HCT116 (cell line): ENCODE results near the gene SESN1.

Experiments
- SP1 ChIP-seq: IDR thresholded peaks from 2 replicates; pipeline ENCODE4 v1.6.1; 2012; ENCODE audit warnings: low read depth
- TCF7L2 ChIP-seq: IDR thresholded peaks from 2 replicates; pipeline ENCODE4 v1.7.0; 2011; ENCODE audit warnings: borderline replicate concordance, inconsistent platforms; ENCODE audit not compliant: insufficient read depth, insufficient read length; ENCODE audit errors: extremely low read depth
- TF ChIP-seq, protein P1 (sequence below): IDR thresholded peaks from 2 replicates; pipeline ENCODE4 v1.6.1; 2012; ENCODE audit warnings: low read depth
- TF ChIP-seq, protein P2 (sequence below), 3 experiments: fragments of 200-600 bp in 1 of 3; sonication (generic) in 1 of 3; IDR thresholded peaks in 2 of 3; conservative IDR thresholded peaks in 1 of 3; 2 replicates each; pipeline ENCODE4 v1.5.1; 2012 to 2017; ENCODE audit warnings: low read depth in 2 of 3, low read length in 2 of 3, antibody characterized with exemption in 1 of 3, borderline replicate concordance in 1 of 3, control low read depth in 1 of 3, mild to moderate bottlenecking in 1 of 3, mixed read lengths in 1 of 3, mixed run types in 1 of 3, moderate library complexity in 1 of 3; ENCODE audit not compliant: insufficient read depth in 1 of 3
- TF ChIP-seq, protein P3 (sequence below): IDR thresholded peaks from 2 replicates; pipeline ENCODE4 v1.6.1; 2011; ENCODE audit warnings: mild to moderate bottlenecking, low read length, moderate library complexity; ENCODE audit not compliant: insufficient replicate concordance; ENCODE audit errors: extremely low read depth

DNA sequence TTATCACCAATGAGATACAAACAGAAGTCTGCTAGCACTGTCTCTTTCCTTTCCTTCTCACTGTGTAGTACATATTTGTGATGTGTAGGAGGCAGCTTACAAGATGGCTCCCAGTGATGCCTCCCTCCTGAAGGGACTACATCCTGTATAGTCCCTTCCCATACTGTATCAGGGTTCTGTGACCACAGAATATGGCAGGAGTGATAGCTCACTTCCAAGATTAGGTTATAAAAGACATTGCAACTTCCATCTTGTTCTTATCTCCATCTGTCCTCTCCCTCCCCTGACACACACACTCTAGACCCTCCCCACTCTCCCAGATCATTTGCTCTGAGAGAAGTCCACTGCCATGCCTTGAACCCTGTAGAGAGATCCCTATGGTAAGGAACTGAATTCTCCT, 38.0 kb downstream of the SESN1 start:
- TF ChIP-seq, protein P1, sequence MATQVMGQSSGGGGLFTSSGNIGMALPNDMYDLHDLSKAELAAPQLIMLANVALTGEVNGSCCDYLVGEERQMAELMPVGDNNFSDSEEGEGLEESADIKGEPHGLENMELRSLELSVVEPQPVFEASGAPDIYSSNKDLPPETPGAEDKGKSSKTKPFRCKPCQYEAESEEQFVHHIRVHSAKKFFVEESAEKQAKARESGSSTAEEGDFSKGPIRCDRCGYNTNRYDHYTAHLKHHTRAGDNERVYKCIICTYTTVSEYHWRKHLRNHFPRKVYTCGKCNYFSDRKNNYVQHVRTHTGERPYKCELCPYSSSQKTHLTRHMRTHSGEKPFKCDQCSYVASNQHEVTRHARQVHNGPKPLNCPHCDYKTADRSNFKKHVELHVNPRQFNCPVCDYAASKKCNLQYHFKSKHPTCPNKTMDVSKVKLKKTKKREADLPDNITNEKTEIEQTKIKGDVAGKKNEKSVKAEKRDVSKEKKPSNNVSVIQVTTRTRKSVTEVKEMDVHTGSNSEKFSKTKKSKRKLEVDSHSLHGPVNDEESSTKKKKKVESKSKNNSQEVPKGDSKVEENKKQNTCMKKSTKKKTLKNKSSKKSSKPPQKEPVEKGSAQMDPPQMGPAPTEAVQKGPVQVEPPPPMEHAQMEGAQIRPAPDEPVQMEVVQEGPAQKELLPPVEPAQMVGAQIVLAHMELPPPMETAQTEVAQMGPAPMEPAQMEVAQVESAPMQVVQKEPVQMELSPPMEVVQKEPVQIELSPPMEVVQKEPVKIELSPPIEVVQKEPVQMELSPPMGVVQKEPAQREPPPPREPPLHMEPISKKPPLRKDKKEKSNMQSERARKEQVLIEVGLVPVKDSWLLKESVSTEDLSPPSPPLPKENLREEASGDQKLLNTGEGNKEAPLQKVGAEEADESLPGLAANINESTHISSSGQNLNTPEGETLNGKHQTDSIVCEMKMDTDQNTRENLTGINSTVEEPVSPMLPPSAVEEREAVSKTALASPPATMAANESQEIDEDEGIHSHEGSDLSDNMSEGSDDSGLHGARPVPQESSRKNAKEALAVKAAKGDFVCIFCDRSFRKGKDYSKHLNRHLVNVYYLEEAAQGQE: no peak
- TF ChIP-seq, protein P2, sequence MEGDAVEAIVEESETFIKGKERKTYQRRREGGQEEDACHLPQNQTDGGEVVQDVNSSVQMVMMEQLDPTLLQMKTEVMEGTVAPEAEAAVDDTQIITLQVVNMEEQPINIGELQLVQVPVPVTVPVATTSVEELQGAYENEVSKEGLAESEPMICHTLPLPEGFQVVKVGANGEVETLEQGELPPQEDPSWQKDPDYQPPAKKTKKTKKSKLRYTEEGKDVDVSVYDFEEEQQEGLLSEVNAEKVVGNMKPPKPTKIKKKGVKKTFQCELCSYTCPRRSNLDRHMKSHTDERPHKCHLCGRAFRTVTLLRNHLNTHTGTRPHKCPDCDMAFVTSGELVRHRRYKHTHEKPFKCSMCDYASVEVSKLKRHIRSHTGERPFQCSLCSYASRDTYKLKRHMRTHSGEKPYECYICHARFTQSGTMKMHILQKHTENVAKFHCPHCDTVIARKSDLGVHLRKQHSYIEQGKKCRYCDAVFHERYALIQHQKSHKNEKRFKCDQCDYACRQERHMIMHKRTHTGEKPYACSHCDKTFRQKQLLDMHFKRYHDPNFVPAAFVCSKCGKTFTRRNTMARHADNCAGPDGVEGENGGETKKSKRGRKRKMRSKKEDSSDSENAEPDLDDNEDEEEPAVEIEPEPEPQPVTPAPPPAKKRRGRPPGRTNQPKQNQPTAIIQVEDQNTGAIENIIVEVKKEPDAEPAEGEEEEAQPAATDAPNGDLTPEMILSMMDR (IDR thresholded peaks at IDR 0.05 in 2 of 3, conservative IDR thresholded peaks at IDR 0.05 in 1 of 3; ENCODE audit: borderline replicate concordance in 1 of 3, insufficient read depth in 1 of 3, low read depth in 2 of 3, low read length in 2 of 3): no peak
- TF ChIP-seq SP1 (no peak), TCF7L2 (no peak)
- TF ChIP-seq, protein P3, sequence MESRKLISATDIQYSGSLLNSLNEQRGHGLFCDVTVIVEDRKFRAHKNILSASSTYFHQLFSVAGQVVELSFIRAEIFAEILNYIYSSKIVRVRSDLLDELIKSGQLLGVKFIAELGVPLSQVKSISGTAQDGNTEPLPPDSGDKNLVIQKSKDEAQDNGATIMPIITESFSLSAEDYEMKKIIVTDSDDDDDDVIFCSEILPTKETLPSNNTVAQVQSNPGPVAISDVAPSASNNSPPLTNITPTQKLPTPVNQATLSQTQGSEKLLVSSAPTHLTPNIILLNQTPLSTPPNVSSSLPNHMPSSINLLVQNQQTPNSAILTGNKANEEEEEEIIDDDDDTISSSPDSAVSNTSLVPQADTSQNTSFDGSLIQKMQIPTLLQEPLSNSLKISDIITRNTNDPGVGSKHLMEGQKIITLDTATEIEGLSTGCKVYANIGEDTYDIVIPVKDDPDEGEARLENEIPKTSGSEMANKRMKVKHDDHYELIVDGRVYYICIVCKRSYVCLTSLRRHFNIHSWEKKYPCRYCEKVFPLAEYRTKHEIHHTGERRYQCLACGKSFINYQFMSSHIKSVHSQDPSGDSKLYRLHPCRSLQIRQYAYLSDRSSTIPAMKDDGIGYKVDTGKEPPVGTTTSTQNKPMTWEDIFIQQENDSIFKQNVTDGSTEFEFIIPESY: no peak
